ENCODE results near the gene CACNB2.

Gene CACNB2

GRCh38 chr10:18381679-18382078, 241.5 kb downstream of the CACNB2 start:
- no peak for DNase-seq (ENCODE audit: low read depth in 3 of 3, low spot score in 1 of 3)

- DNase-seq (ENCODE audit: low read depth in 3 of 3, low spot score in 1 of 3): no peak
Observed at GRCh38 chr10:18397906-18398305, 257.7 kb downstream of the CACNB2 start.

- DNase-seq (ENCODE audit: low read depth in 3 of 3, low spot score in 1 of 3): no peak
Observed at GRCh38 chr10:18399158-18399557, 258.9 kb downstream of the CACNB2 start.

- no peak for DNase-seq (ENCODE audit: low read depth in 3 of 3, low spot score in 1 of 3)
Observed at GRCh38 chr10:18400201-18400905, 260.1 kb downstream of the CACNB2 start.

GRCh38 chr10:18400906-18401245, 260.7 kb downstream of the CACNB2 start:
- no peak for DNase-seq (ENCODE audit: low read depth in 3 of 3, low spot score in 1 of 3)

DNA sequence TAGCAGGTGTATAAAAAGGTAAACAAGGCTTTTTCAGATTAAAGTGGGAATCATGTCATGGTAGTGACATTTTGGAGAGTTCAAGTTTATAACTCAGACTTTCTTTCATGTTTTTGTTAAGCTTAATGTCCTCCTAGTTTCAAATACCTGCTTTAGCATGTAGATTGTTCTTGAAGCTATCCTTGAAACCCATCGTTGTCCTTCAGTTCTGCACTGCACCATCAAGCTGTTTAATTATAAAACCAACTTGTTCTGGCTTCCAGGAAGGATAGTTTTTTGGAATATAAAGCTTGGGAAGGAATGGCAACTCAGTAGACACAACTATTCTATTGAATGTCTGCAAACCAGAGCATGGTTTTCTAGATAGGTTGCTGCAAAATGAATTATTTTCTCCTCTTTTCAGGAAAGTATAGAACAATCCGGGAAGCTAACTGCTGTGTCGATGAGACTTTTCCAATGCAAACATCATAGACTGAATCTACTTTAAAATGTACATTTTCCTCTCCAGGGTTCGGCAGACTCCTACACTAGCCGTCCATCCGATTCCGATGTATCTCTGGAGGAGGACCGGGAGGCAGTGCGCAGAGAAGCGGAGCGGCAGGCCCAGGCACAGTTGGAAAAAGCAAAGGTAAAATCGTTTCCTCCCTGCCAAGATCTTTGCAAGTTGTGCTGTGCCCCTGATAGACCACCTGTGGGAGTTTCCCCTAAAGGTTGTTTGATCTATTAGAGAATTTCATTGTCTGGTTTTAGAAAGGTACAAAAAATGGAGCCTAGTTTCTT, 261.4 kb downstream of the CACNB2 start:
- no peak for DNase-seq (ENCODE audit: low read depth in 3 of 3, low spot score in 1 of 3)

- no peak for DNase-seq (ENCODE audit: low read depth in 3 of 3, low spot score in 1 of 3)
Observed at GRCh38 chr10:18402853-18403252, 262.6 kb downstream of the CACNB2 start.

GRCh38 chr10:18404530-18404929, 264.3 kb downstream of the CACNB2 start:
- no peak for DNase-seq (ENCODE audit: low read depth in 3 of 3, low spot score in 1 of 3)

DNA sequence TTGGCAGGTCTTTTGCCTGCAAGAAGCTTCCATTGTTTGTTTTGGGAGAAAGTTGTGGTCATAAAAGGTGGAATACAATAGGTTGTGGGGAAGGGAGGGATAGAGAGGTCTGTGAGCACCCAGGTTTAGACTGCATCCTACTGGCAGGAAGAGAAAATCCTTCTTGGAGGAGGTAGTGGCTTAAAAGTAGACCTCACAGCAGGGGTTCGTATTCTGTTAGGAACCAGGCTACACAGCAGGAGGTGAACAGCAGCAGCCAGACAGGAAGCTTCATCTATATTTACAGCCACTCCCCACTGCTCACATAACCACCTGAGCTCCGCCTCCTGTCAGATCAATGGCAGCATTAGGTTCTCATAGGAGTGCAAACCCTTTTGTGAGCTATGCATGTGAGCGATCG, 265.9 kb downstream of the CACNB2 start:
- DNase-seq (ENCODE audit: low read depth in 3 of 3, low spot score in 1 of 3): no peak

DNA sequence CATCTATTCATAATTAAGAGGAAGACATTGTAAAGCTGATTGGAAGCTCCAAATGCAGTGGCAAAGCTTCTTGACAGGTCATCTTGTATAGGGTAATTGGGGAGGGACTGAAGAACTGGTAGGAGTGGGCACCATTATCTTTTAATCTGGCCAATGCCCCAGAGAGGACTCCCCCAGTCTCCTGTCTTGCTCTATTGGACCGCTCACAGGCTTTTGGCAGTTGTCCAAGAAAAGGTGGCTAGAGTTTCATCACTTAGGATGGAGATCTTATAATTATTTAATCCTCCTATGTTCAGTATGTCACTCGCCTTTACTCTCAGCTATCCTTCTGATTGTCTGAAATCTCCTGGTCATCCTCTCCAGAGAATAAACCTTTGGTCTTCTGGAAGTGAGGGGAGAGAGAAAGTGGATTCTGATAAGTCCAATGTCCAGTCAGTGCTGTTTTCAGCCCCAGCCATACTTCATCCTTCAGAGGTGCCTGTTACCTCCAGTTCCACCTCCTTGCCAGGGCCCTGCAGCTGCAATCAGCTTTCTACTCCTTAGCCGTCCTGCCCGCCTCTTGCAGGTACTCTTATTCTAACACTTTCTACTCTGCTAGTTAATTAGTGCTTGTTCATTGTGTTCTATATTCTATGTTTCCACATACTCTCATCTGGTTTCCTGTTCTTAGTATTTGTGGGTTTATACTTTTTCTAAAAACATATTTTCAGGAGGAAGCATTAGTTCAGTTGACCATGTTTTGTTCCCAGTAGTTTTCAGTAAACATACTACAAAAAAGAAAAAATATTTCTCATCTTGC, 269.6 kb downstream of the CACNB2 start:
- DNase-seq (ENCODE audit: low read depth in 3 of 3, low spot score in 1 of 3): no peak

DNA sequence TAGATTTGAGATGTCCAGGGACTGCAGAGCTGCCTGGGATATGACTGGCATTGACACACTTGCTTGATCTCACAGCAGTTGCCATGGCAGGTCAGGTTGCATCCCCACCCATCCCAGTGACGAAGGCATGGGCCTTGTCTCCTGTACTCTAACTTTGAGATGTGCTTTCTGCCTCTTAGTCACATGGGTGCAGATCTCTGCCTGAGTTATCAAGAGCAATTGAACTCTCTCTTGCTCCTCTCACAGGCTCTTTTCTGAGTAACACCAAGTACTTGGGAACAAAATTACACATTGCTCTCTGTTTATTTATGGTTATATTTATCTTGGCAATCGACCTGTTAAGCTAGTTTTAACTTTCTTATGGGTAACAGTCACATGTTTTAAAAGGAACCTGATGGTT, 273.8 kb downstream of the CACNB2 start:
- no peak for DNase-seq (ENCODE audit: low read depth in 3 of 3, low spot score in 1 of 3)

DNA sequence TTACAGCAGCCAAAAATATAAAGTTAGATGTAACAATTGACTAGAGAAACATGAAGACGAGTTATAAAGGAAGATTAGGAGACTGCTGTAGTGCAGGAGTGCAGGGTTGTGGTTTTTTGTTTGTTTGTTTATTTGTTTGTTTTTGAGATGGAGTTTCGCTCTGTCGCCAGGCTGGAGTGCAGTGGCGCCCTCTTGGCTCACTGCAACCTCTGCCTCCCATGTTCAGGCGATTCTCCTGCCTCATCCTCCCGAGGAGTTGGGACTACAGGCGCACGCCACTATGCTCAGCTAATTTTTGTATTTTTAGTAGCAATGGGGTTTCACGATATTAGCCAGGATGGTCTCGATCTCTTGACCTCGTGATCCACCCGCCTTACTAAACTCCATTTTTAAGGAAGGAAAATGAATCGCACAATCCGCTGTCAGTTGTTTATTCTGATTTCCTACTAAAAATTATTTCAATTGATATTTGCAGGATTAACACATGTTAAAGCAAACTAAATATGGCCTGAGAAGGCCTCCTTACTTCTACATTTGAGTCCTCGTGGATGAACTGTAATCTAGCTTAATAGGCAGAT, 277.8 kb downstream of the CACNB2 start:
- no peak for DNase-seq (ENCODE audit: low read depth in 3 of 3, low spot score in 1 of 3)

DNA sequence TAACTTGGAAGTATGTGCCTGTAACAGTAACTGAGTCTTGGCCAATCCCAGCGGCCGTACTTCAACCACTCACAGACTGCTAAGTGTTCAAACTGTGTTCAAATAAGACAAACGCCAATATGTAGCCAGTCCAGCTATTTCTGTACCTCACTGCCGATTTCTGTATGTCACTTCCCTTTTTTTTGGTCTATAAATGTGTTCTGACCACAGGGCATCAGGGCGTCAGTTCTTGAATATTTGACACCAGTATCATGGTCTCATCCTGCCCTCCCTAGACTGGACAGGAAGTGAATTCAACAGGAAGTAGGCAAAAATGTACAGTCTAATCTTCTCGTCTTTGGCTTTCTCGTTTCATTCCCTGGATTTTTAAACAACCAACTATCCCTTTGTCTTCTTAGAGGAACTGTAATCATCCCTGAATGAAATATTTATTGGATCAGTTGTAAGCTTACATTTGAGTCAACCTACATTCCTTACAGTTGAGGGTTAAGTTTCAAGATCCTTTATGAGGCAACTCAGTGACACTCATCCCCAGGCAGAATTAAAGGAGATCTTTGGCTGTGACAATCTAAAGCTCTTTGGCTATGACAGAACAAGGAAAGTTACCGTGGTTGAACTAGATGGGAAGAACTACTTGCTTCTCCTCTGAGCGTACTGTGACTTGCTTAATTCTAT, 278.5 kb downstream of the CACNB2 start:
- no peak for DNase-seq (ENCODE audit: low read depth in 3 of 3, low spot score in 1 of 3)

DNA sequence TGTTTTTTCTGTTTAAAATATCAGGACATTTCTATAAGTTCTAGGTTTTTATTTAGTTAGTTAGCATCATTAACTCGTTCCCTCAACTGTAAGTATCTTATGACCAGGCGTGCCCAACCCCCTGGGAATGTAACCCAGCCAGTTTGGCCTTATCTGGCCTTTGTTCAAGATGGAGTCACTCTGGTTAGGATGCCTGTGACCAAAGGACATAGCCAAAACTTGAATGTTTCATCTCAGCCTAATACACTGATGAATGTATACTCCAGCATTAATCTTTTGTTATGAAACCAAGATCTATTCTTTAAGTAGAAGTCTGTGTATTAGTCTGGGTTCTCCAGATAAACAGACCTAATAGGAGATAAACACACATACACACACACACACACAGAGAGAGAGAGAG, 279.7 kb downstream of the CACNB2 start:
- DNase-seq (ENCODE audit: low read depth in 3 of 3, low spot score in 1 of 3): no peak

GRCh38 chr10:18421726-18422293, 281.6 kb downstream of the CACNB2 start:
- DNase-seq (ENCODE audit: low read depth in 3 of 3, low spot score in 1 of 3): no peak

GRCh38 chr10:18423058-18423637, 282.9 kb downstream of the CACNB2 start:
- DNase-seq (ENCODE audit: low read depth in 3 of 3, low spot score in 1 of 3): no peak

DNA sequence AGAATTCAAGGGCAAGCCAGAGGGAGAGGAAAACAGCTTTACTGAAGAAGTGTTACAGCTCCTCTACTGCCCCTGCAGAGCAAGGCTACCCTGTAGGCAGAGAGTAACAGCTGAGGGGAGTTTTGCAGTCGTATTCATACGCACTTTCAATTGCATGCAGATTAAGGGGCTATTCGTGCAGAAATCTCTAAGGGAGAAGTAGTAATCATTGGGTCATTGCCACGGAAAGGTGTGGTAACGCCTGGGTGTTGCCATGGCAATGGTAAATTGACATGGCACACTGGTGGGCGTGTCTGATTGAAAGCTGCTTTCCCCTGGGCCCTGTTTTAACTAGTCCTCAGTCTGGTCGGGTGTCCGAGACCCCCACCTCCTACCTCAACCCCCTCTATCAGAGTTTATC, 284.0 kb downstream of the CACNB2 start:
- no peak for DNase-seq (ENCODE audit: low read depth in 3 of 3, low spot score in 1 of 3)

DNA sequence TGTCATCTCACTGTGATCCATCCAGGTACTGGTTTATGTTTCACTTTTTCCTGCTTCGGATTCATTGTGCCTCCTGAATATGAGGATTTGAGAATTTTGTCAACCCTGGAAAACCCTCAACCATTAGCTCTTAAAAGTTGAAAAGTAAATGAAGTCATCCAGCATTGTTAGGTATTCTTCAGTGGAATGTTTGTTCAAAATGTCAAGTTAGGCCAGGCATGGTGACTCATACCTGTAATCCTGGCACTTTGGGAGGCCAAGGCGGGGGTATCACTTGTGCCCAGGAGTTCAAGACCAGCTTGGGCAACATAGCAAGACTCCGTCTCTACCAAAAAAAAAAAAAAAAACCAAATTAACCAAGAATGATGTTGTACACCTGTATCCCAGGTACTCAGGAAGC, 289.1 kb downstream of the CACNB2 start:
- no peak for DNase-seq (ENCODE audit: low read depth in 3 of 3, low spot score in 1 of 3)

DNA sequence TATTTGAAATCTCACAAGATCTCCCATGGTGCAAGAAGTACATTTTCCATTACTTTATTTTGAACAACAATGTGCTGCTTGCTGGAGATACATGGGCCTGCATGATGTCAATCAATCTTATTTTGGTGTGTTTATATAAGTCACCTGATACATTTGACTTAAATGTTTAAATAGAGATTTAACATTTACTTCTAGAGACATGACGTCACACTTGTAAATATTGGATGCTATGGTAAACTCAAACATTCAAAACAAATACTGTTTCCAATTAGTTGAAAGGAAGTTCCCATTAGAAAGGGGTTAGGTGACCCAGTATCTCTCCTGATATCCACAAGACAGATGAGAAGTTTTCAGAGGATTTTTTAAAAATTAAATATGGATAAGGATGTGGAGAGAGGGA, 296.7 kb downstream of the CACNB2 start:
- no peak for DNase-seq (ENCODE audit: low read depth in 3 of 3, low spot score in 1 of 3)

DNA sequence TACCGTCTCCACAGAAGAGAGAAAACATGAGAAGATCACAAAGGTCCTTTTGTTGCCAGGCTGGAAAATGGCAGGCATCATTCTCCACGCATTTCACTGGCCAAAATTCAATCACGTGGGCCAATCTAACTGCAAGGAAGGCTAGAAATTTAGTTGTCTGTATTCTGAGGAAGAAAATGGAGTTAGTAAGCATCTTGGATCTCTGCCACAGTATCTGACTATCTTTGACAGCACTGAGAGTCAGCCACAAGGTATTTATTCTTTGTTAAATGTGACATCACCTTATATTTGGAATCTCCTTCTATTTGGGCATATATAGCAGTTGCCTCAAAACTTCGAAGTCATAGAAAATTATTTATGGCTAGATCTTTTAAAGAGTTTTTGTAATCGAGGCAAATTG, 297.3 kb downstream of the CACNB2 start:
- no peak for DNase-seq (ENCODE audit: low read depth in 3 of 3, low spot score in 1 of 3)
